ENCODE data around the gene KRT77. TPM values are rescaled to one million over a fixed set of nuclear protein-coding genes. Genes with fewer than 3 reads are reported as not detected.
"Not testable (repeated sequence)": the region's sequence is repeated elsewhere in the genome, so short reads cannot be mapped to it uniquely, and the experiment has no call there.

The KRT77 gene
- polyA plus RNA-seq, 1 of the 3 experiments (the other 2 are of a cell fraction) = not detected

GRCh38 chr12:52713960-52714886 lies 10.9 kb upstream of the KRT77 start (continued):
- TF ChIP-seq GATA2 (CRISPR knock-in tag; IDR thresholded peaks at IDR 0.05) (no peak), FOSL2 (IDR thresholded peaks at IDR 0.05; ENCODE audit: borderline replicate concordance, low read depth) (no peak)

GRCh38 chr12:52712122-52712521 lies 8.8 kb upstream of the KRT77 start:
- POLR2A ChIA-PET; H3K4me3 ChIP-seq (ENCODE audit: low read depth in 2 of 2, low read length in 1 of 2); H3K9me2 ChIP-seq; H3K4me2 ChIP-seq; H3K4me1 ChIP-seq (ENCODE audit: control insufficient read depth in 1 of 2, insufficient read depth in 2 of 2, low read depth in 1 of 2, low read length in 1 of 2); H3K27ac ChIP-seq (ENCODE audit: low read depth in 2 of 2, low read length in 1 of 2); H2AFZ ChIP-seq (ENCODE audit: low read depth); H3F3A ChIP-seq (replicated peaks; ENCODE audit: insufficient read depth); H4K20me1 ChIP-seq (ENCODE audit: insufficient read depth); H3K9me3 ChIP-seq; H3K79me2 ChIP-seq (ENCODE audit: insufficient read depth); DNase-seq; H3K9ac ChIP-seq; H3K36me3 ChIP-seq (replicated peaks in 1 of 2; ENCODE audit: control insufficient read depth in 1 of 2, insufficient read depth in 2 of 2, low read length in 1 of 2): not testable (repeated sequence)
- CTCF ChIA-PET = interaction anchor here (1.1 kb wide), 1 partner anchor 269 kb away, joined by 3 read pairs; no protein-coding TSS in a partner anchor
- WGBS (ENCODE audit: low lambda C conversion rate) = 50% methylated on average over 6 of the region's 6 CpGs
- H3K27me3 ChIP-seq (ENCODE audit: insufficient read depth) = peaks cover 62% of the 10 kb centered on the region

DNA sequence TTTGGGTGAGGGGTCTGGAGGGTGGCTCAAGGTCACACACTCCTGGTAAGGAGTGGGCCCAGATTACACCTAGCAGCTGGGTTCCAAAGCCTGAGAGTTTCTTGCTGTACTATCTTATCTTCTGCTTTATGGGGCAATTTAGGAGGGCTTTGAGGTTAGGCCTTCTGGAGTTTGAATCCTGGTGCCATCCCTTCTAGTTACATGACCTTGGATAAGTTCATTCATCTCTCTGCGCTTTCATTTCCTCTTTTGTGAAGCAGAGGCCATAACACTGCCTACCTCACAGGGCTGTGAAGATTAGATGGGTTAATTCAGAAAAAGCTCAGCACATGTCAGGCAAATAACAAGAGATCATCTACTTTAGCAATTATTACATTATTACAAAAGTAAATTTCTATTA lies 7.4 kb upstream of the KRT77 start:
- 50% methylated on average over 1 of the region's 1 CpG for WGBS (ENCODE audit: low lambda C conversion rate)
- POLR2A ChIA-PET = no interaction called here

More for the DNA sequence above, 7.4 kb upstream of the KRT77 start:
- no peak for TF ChIP-seq SMC3 (IDR thresholded peaks at IDR 0.05; ENCODE audit: low read depth, low read length)
- TF ChIP-seq EZH2phosphoT487 (IDR thresholded peaks at IDR 0.05; ENCODE audit: borderline replicate concordance, low read depth) = no peak
- TF ChIP-seq, protein P1, sequence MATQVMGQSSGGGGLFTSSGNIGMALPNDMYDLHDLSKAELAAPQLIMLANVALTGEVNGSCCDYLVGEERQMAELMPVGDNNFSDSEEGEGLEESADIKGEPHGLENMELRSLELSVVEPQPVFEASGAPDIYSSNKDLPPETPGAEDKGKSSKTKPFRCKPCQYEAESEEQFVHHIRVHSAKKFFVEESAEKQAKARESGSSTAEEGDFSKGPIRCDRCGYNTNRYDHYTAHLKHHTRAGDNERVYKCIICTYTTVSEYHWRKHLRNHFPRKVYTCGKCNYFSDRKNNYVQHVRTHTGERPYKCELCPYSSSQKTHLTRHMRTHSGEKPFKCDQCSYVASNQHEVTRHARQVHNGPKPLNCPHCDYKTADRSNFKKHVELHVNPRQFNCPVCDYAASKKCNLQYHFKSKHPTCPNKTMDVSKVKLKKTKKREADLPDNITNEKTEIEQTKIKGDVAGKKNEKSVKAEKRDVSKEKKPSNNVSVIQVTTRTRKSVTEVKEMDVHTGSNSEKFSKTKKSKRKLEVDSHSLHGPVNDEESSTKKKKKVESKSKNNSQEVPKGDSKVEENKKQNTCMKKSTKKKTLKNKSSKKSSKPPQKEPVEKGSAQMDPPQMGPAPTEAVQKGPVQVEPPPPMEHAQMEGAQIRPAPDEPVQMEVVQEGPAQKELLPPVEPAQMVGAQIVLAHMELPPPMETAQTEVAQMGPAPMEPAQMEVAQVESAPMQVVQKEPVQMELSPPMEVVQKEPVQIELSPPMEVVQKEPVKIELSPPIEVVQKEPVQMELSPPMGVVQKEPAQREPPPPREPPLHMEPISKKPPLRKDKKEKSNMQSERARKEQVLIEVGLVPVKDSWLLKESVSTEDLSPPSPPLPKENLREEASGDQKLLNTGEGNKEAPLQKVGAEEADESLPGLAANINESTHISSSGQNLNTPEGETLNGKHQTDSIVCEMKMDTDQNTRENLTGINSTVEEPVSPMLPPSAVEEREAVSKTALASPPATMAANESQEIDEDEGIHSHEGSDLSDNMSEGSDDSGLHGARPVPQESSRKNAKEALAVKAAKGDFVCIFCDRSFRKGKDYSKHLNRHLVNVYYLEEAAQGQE (IDR thresholded peaks at IDR 0.05; ENCODE audit: low read depth, low read length) = no peak
- TF ChIP-seq YY1 (IDR thresholded peaks at IDR 0.05; ENCODE audit: low read depth) = no peak
- no peak for TF ChIP-seq ELF1 (IDR thresholded peaks at IDR 0.05)
- no peak for TF ChIP-seq FOXJ3 (CRISPR knock-in tag; IDR thresholded peaks at IDR 0.05)
- TF ChIP-seq TCF12 (IDR thresholded peaks at IDR 0.05) = no peak
- no peak for TF ChIP-seq NRF1 (IDR thresholded peaks at IDR 0.05; ENCODE audit: low read depth, low read length)
- no peak for TF ChIP-seq NFIC (IDR thresholded peaks at IDR 0.05; ENCODE audit: borderline replicate concordance)
- TF ChIP-seq TAF1 (IDR thresholded peaks at IDR 0.05; ENCODE audit: borderline replicate concordance, low read depth, low read length) = no peak
- no peak for TF ChIP-seq GATA2 (CRISPR knock-in tag; IDR thresholded peaks at IDR 0.05)
- no peak for TF ChIP-seq SIN3A (IDR thresholded peaks at IDR 0.05; ENCODE audit: borderline replicate concordance, low read depth, low read length)
- TF ChIP-seq GABPA (IDR thresholded peaks at IDR 0.05; ENCODE audit: low read depth) = no peak
- TF ChIP-seq, protein P2, sequence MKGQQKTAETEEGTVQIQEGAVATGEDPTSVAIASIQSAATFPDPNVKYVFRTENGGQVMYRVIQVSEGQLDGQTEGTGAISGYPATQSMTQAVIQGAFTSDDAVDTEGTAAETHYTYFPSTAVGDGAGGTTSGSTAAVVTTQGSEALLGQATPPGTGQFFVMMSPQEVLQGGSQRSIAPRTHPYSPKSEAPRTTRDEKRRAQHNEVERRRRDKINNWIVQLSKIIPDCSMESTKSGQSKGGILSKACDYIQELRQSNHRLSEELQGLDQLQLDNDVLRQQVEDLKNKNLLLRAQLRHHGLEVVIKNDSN (IDR thresholded peaks at IDR 0.05; ENCODE audit: borderline replicate concordance, low read depth) = no peak
- no peak for TF ChIP-seq FOSL2 (IDR thresholded peaks at IDR 0.05; ENCODE audit: borderline replicate concordance, low read depth)
- TF ChIP-seq MXI1 (IDR thresholded peaks at IDR 0.05; ENCODE audit: low read depth, low read length) = no peak
- H4K20me1 ChIP-seq (ENCODE audit: insufficient read depth) = no peaks in the 10 kb centered on the region
- H3K9me2 ChIP-seq = no peaks in the 10 kb centered on the region
- no peaks in the 10 kb centered on the region for H3K9me3 ChIP-seq
- CTCF ChIA-PET = interaction anchor here (0.7 kb wide), 1 partner anchor 296 kb away, joined by 3 read pairs; no protein-coding TSS in a partner anchor
- H2AFZ ChIP-seq (ENCODE audit: low read depth) = no peak overlapping the region
- DNase-seq = no peak
- H3K9ac ChIP-seq = no peak overlapping the region
- no peak overlapping the region for H3K4me2 ChIP-seq
- H3K27ac ChIP-seq (ENCODE audit: low read depth in 2 of 2, low read length in 1 of 2) = no peak overlapping the region
- H3K79me2 ChIP-seq (ENCODE audit: insufficient read depth) = no peaks in the 10 kb centered on the region; the same call in 1 of the 2 replicates
- H3K36me3 ChIP-seq (replicated peaks in 1 of 2; ENCODE audit: control insufficient read depth in 1 of 2, insufficient read depth in 2 of 2, low read length in 1 of 2) = no peaks in the 10 kb centered on the region
- H3K27me3 ChIP-seq (ENCODE audit: insufficient read depth) = peaks cover 55% of the 10 kb centered on the region
- no peak overlapping the region for H3K4me3 ChIP-seq (ENCODE audit: low read depth in 2 of 2, low read length in 1 of 2)
- no peaks in the 10 kb centered on the region for H3F3A ChIP-seq (replicated peaks; ENCODE audit: insufficient read depth)
- H3K4me1 ChIP-seq (ENCODE audit: control insufficient read depth in 1 of 2, insufficient read depth in 2 of 2, low read depth in 1 of 2, low read length in 1 of 2) = no peaks in the 10 kb centered on the region

All from SK-N-SH (cell line).